ENCODE data around the gene PNPLA7.
"Not testable (repeated sequence)": the region's sequence is repeated elsewhere in the genome, so short reads cannot be mapped to it uniquely, and the experiment has no call there.

Gene PNPLA7

GRCh38 chr9:137456864-137457405, 93.3 kb downstream of the PNPLA7 start:
- Histone ChIP-seq H3K4me3 (no peak overlapping the region), H3K27ac (no peak overlapping the region)

- peak overlapping the region in 2 of 21 experiments; percentile 6 to 20 for H3K27ac ChIP-seq
- no peak overlapping the region for H3K4me3 ChIP-seq
These were observed 93.9 kb downstream of the PNPLA7 start for GRCh38 chr9:137456061-137456863.

GRCh38 chr9:137455359-137455991, 94.7 kb downstream of the PNPLA7 start:
- no peak overlapping the region for H3K4me3 ChIP-seq
- peak overlapping the region in 3 of 21 experiments; percentile 6 to 79 (median 55) for H3K27ac ChIP-seq

- Histone ChIP-seq H3K27ac (peak overlapping the region in 20 of 21 experiments; percentile 20 to 87 (median 72)), H3K4me3 (peak overlapping the region; percentile 32 to 51 (median 35))
These were observed 95.4 kb downstream of the PNPLA7 start for GRCh38 chr9:137454597-137455358.

- H3K4me3 ChIP-seq = peak overlapping the region; percentile 32 to 51 (median 35)
- peak overlapping the region in 20 of 21 experiments; percentile 20 to 87 (median 72) for H3K27ac ChIP-seq
These were observed 96.0 kb downstream of the PNPLA7 start for GRCh38 chr9:137454145-137454596.

GRCh38 chr9:137453643-137454081, 96.5 kb downstream of the PNPLA7 start:
- H3K4me3 ChIP-seq = peak overlapping the region in 6 of 7 experiments; percentile 14 to 32 (median 20)
- peak overlapping the region in 3 of 21 experiments; percentile 6 to 26 (median 18) for H3K27ac ChIP-seq

- H3K4me3 ChIP-seq = peak overlapping the region in 6 of 7 experiments; percentile 14 to 32 (median 20)
- H3K27ac ChIP-seq = peak overlapping the region in 3 of 21 experiments; percentile 6 to 26 (median 18)
These were observed 97.2 kb downstream of the PNPLA7 start for GRCh38 chr9:137452761-137453642.

- Histone ChIP-seq H3K4me3 (no peak overlapping the region), H3K27ac (no peak overlapping the region)
These were observed 98.0 kb downstream of the PNPLA7 start for GRCh38 chr9:137452006-137452760.

- not testable (repeated sequence) for H3K4me3 ChIP-seq, H3K27ac ChIP-seq
These were observed 98.8 kb downstream of the PNPLA7 start for GRCh38 chr9:137451264-137452005.

- not testable (repeated sequence) for H3K27ac ChIP-seq, H3K4me3 ChIP-seq
These were observed 99.5 kb downstream of the PNPLA7 start for GRCh38 chr9:137450539-137451222.

GRCh38 chr9:137449931-137450538, 100.2 kb downstream of the PNPLA7 start:
- H3K4me3 ChIP-seq = no peak overlapping the region
- no peak overlapping the region for H3K27ac ChIP-seq

- no peak overlapping the region for H3K4me3 ChIP-seq
- no peak overlapping the region for H3K27ac ChIP-seq
These were observed 100.9 kb downstream of the PNPLA7 start for GRCh38 chr9:137449081-137449844.

- Histone ChIP-seq H3K4me3 (no peak overlapping the region), H3K27ac (no peak overlapping the region)
These were observed 101.6 kb downstream of the PNPLA7 start for GRCh38 chr9:137448602-137448962.

GRCh38 chr9:137447722-137448601, 102.2 kb downstream of the PNPLA7 start:
- peak overlapping the region in 2 of 21 experiments; percentile 24 to 28 for H3K27ac ChIP-seq

More at GRCh38 chr9:137447722-137448601, 102.2 kb downstream of the PNPLA7 start:
- no peak overlapping the region for H3K4me3 ChIP-seq
